Esophagus squamous epithelium (tissue), 4 donors: ENCODE results near the gene PCDHA1.

ENCODE experiments used
- POLR2A ChIP-seq, 4 donors: fragments of 450-650 bp; IDR thresholded peaks; one replicate each; pipeline ENCODE4 v1.6.1; 2017; ENCODE audit warnings: antibody characterized with exemption in 4 of 4, mild to moderate bottlenecking in 4 of 4, moderate library complexity in 3 of 4
- TF ChIP-seq, protein P1 (sequence below), 6 experiments: fragments of 450-650 bp in 4 of 6; fragments of 200-600 bp in 2 of 6; sonication (generic) in 2 of 6; IDR thresholded peaks; one replicate each; pipeline ENCODE4 v1.5.1; 2016 to 2019; ENCODE audit warnings: antibody characterized with exemption in 6 of 6, mild to moderate bottlenecking in 4 of 6, moderate library complexity in 4 of 6

DNA sequence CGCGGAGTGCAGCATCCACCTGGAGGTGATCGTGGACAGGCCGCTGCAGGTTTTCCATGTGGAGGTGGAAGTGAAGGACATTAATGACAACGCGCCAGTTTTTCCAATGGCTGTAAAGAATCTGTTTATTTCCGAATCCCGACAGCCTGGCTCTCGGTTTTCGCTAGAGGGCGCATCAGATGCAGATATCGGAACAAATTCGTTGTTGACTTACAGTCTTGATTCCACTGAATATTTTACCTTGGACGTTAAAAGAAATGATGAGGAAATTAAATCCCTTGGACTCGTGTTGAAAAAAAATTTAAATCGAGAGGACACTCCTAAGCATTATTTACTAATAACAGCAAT lies 15.5 kb downstream of the PCDHA1 start:
- TF ChIP-seq, protein P1, sequence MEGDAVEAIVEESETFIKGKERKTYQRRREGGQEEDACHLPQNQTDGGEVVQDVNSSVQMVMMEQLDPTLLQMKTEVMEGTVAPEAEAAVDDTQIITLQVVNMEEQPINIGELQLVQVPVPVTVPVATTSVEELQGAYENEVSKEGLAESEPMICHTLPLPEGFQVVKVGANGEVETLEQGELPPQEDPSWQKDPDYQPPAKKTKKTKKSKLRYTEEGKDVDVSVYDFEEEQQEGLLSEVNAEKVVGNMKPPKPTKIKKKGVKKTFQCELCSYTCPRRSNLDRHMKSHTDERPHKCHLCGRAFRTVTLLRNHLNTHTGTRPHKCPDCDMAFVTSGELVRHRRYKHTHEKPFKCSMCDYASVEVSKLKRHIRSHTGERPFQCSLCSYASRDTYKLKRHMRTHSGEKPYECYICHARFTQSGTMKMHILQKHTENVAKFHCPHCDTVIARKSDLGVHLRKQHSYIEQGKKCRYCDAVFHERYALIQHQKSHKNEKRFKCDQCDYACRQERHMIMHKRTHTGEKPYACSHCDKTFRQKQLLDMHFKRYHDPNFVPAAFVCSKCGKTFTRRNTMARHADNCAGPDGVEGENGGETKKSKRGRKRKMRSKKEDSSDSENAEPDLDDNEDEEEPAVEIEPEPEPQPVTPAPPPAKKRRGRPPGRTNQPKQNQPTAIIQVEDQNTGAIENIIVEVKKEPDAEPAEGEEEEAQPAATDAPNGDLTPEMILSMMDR (IDR thresholded peaks at IDR 0.05), result no peak
- no peak for TF ChIP-seq POLR2A (IDR thresholded peaks at IDR 0.05)
